Regular cardiac myocyte (primary cell): ENCODE results near the gene CPTP. TPM values are rescaled to one million over a fixed set of nuclear protein-coding genes. Genes with fewer than 3 reads are reported as not detected.

Source experiments
- total RNA-seq: library from RNA; depleted of rRNA; stranded (reverse); fragments of >200 nt; gene quantifications from 2 replicates; pipeline ENCODE4 v1.2.3, GENCODE V29; 2014

The CPTP gene
- 9.0 and 11.5 TPM in 2 replicates for total RNA-seq

GRCh38 chr1:1324524-1325287, at the start of gene CPTP, which contains the start of gene INTS11:
Gene CPTP (plus strand): TSS chr1:1324802. CDS start chr1:1326911, 2,109 bp downstream.
Gene INTS11 (minus strand): TSS chr1:1324660. CDS start chr1:1324608, 52 bp downstream.

GRCh38 chr1:1307923-1308755, 16.5 kb upstream of the CPTP start, which contains the start of the genes ACAP3 and PUSL1:
Gene ACAP3 (minus strand): TSS chr1:1307930. CDS start chr1:1307815, 115 bp downstream.
Gene PUSL1 (plus strand): TSS chr1:1308597. CDS start chr1:1308644, 47 bp downstream.

GRCh38 chr1:1331068-1331965, 6.7 kb downstream of the CPTP start, which contains the start of gene TAS1R3:
Gene TAS1R3 (plus strand): TSS chr1:1331280. CDS start chr1:1331346, 66 bp downstream.

GRCh38 chr1:1349256-1350012, 24.8 kb downstream of the CPTP start, which contains the start of gene DVL1:
Gene DVL1 (minus strand): TSS chr1:1349418. CDS start chr1:1349065, 353 bp downstream.

DNA sequence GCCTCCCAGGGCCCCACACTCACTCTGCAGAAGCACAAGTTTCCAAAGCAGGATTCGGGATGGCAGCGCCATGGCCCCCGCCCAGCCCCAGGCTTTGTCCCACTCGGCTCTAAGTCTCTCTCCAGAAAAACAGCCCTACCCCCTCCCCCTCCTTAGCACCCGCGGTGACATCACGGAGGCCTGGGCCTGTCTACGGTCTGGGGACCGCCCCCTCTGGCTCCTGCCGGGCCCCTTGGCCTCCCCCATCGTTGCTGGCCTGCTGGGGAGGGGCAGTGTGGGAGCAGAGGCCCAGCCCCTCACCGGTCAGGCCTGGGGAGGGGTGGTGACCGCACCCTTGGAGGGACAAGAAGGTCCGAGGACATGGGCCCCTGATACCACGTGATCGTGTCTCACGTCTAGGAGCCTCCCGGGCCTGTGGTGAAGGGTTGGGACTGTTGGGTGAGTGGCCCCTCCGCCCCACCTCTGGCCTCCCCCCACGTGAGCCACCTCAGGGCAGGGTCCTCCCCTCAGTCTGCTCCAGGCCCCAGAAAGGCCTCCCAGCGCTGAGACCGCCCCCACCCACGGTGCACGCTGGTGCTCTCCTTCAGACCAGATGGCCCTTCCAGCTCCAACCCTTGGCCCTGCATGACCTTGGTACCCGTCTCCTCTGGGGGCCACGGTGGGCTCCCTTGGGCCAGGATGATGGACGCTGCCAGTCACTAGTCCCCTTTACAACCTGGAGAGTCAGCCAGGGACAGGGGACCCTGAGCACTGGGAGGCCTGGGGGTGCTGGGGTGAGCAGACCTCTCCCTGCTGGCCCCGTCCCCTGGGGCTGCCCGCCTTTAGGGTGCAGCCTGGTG, 34.0 kb downstream of the CPTP start, which contains the start of gene MXRA8:
Gene MXRA8 (minus strand): TSS at position 123 of the 839 bp plus-strand sequence. CDS start 51 bp downstream, at position 72.

GRCh38 chr1:1374929-1375662, 50.5 kb downstream of the CPTP start, which contains the start of gene AURKAIP1:
Gene AURKAIP1 (minus strand): TSS chr1:1375207. CDS start chr1:1374756, 451 bp downstream.

Other genes with a start within 250 kb of the CPTP start
- 4.4 and 5.4 TPM in 2 replicates for gene C1orf159, start 208.7 kb upstream of the CPTP start, total RNA-seq
- gene TTLL10, start 150.9 kb upstream of the CPTP start, total RNA-seq, result not detected in 2 replicates
- gene TNFRSF18, start 118.2 kb upstream of the CPTP start, total RNA-seq, result 0.28 TPM in 1 of 2 replicates, not detected in the other
- gene TNFRSF4, start 110.6 kb upstream of the CPTP start, total RNA-seq, result not detected in 2 replicates
- gene SDF4, start 92.8 kb upstream of the CPTP start, total RNA-seq, result 90.1 and 109 TPM in 2 replicates
- 28.2 and 31.2 TPM in 2 replicates for gene B3GALT6, start 92.6 kb upstream of the CPTP start, total RNA-seq
- 0.38 and 0.85 TPM in 2 replicates for gene C1QTNF12, start 78.1 kb upstream of the CPTP start, total RNA-seq
- gene UBE2J2, start 50.9 kb upstream of the CPTP start, total RNA-seq, result 31.3 and 43.5 TPM in 2 replicates
- 0.58 and 1.4 TPM in 2 replicates for gene SCNN1D, start 44.4 kb upstream of the CPTP start, total RNA-seq
- gene ACAP3, start 16.9 kb upstream of the CPTP start, total RNA-seq, result 33.0 and 34.3 TPM in 2 replicates
- gene PUSL1, start 16.2 kb upstream of the CPTP start, total RNA-seq, result 8.7 and 22.8 TPM in 2 replicates
- 34.1 and 42.0 TPM in 2 replicates for gene INTS11, start 142 bp upstream of the CPTP start, total RNA-seq
- gene TAS1R3, start 6.5 kb downstream of the CPTP start, total RNA-seq, result under 0.01 TPM in 2 replicates
- gene DVL1, start 24.6 kb downstream of the CPTP start, total RNA-seq, result 86.0 and 119 TPM in 2 replicates
- 121 and 141 TPM in 2 replicates for gene MXRA8, start 33.8 kb downstream of the CPTP start, total RNA-seq
- 82.6 and 152 TPM in 2 replicates for gene AURKAIP1, start 50.4 kb downstream of the CPTP start, total RNA-seq
- 63.8 and 140 TPM in 2 replicates for gene CCNL2, start 74.5 kb downstream of the CPTP start, total RNA-seq
- gene MRPL20, start 82.5 kb downstream of the CPTP start, total RNA-seq, result 58.9 and 129 TPM in 2 replicates
- gene ANKRD65, start 96.5 kb downstream of the CPTP start, total RNA-seq, result under 0.01 TPM in 2 replicates
- 2.9 and 9.0 TPM in 2 replicates for gene VWA1, start 110.9 kb downstream of the CPTP start, total RNA-seq
- not detected in 2 replicates for gene ATAD3C, start 124.9 kb downstream of the CPTP start, total RNA-seq
- gene ATAD3B, start 147.0 kb downstream of the CPTP start, total RNA-seq, result 15.8 and 46.6 TPM in 2 replicates
- gene ATAD3A, start 187.4 kb downstream of the CPTP start, total RNA-seq, result 18.9 and 64.2 TPM in 2 replicates
- 1.5 and 3.7 TPM in 2 replicates for gene TMEM240, start 215.8 kb downstream of the CPTP start, total RNA-seq